Measurements from ENCODE around the gene CER1. TPM values are rescaled to one million over a fixed set of nuclear protein-coding genes. Genes with fewer than 3 reads are reported as not detected.

CER1 gene
- total and polyA plus RNA-seq, 2 donors (not counting 3 experiments of a cell fraction or from before 2014, with no cell fraction given), result 0.06 TPM; not detected in 1

GRCh38 chr9:14744768-14745167, 22.2 kb upstream of the CER1 start:
- Histone ChIP-seq H3K9me1 (replicated peaks; ENCODE audit: control insufficient read depth, extremely low read depth, insufficient read depth, low read length) (no peaks in the 10 kb centered on the region), H3K9me3 (replicated peaks; ENCODE audit: control insufficient read depth, insufficient read depth, low read length) (no peaks in the 10 kb centered on the region), H3K36me3 (ENCODE audit: control insufficient read depth in 2 of 2, extremely low read depth in 1 of 2, insufficient read depth in 2 of 2, low read length in 2 of 2) (no peaks in the 10 kb centered on the region), H2AFZ (ENCODE audit: low read depth, low read length) (no peak overlapping the region), H3K27ac (ENCODE audit: insufficient read depth, low read depth, low read length) (no peak overlapping the region), H3K79me2 (ENCODE audit: control insufficient read depth, insufficient read depth, low read length) (no peaks in the 10 kb centered on the region), H3K4me3 (replicated peaks in 1 of 3; ENCODE audit: insufficient read depth in 1 of 3, low read depth in 1 of 3, low read length in 3 of 3) (no peak overlapping the region), H3K4me1 (ENCODE audit: control insufficient read depth, extremely low read depth, insufficient read depth, low read length) (peaks cover 25% of the 10 kb centered on the region), H3K9ac (replicated peaks; ENCODE audit: extremely low read depth, insufficient read depth, low read length) (no peak overlapping the region), H4K20me1 (replicated peaks; ENCODE audit: control insufficient read depth, extremely low read depth, insufficient read depth, low read length) (no peaks in the 10 kb centered on the region), H3K27me3 (ENCODE audit: control insufficient read depth in 2 of 2, insufficient read depth in 2 of 2, low read length in 2 of 2) (no peaks in the 10 kb centered on the region), H3K4me2 (ENCODE audit: insufficient read depth, low read length) (no peak overlapping the region)
- ChIA-PET POLR2A (no interaction called here), CTCF (interaction anchor here (2.8 kb wide), 1 partner anchor 83 kb away, joined by 8 read pairs; no protein-coding TSS in a partner anchor)
- no peak for DNase-seq (ENCODE audit: low read depth, low spot score)
- FAIRE-seq, result no peak
- TF ChIP-seq MYC (IDR thresholded peaks at IDR 0.05; ENCODE audit: low read depth, low read length) (no peak), GATA2 (IDR thresholded peaks at IDR 0.05; ENCODE audit: insufficient read depth, insufficient read length, low read depth, low read length) (no peak), JUN (IDR thresholded peaks at IDR 0.05; ENCODE audit: borderline replicate concordance, insufficient read depth, insufficient read length, low read depth) (no peak), EZH2 (IDR thresholded peaks at IDR 0.05; ENCODE audit: borderline replicate concordance, low read depth, low read length, severe bottlenecking) (no peak), FOS (IDR thresholded peaks at IDR 0.05; ENCODE audit: borderline replicate concordance, insufficient read depth, low read length) (no peak), POLR2AphosphoS5 (IDR thresholded peaks at IDR 0.05; ENCODE audit: insufficient read depth, low read depth, low read length) (no peak), POLR2A (IDR thresholded peaks at IDR 0.05; ENCODE audit: low read depth, low read length) (no peak)
- TF ChIP-seq, protein P1, sequence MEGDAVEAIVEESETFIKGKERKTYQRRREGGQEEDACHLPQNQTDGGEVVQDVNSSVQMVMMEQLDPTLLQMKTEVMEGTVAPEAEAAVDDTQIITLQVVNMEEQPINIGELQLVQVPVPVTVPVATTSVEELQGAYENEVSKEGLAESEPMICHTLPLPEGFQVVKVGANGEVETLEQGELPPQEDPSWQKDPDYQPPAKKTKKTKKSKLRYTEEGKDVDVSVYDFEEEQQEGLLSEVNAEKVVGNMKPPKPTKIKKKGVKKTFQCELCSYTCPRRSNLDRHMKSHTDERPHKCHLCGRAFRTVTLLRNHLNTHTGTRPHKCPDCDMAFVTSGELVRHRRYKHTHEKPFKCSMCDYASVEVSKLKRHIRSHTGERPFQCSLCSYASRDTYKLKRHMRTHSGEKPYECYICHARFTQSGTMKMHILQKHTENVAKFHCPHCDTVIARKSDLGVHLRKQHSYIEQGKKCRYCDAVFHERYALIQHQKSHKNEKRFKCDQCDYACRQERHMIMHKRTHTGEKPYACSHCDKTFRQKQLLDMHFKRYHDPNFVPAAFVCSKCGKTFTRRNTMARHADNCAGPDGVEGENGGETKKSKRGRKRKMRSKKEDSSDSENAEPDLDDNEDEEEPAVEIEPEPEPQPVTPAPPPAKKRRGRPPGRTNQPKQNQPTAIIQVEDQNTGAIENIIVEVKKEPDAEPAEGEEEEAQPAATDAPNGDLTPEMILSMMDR (IDR thresholded peaks at IDR 0.05; ENCODE audit: extremely low read depth in 1 of 2, insufficient read depth in 1 of 2, low read depth in 1 of 2, low read length in 2 of 2), result no peak
- TF ChIP-seq, protein P2, sequence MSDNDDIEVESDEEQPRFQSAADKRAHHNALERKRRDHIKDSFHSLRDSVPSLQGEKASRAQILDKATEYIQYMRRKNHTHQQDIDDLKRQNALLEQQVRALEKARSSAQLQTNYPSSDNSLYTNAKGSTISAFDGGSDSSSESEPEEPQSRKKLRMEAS (IDR thresholded peaks at IDR 0.05; ENCODE audit: insufficient read depth, insufficient read length), result no peak
- dilution Hi-C loops (cut with MboI; ENCODE audit: extremely low pct_ligation_motif_present, low sequenced_read_pairs), result no loop called here
- intact Hi-C loops (cut with micrococcal nuclease), result no loop called here
- no TSS peak for BruUV-seq (replicated peaks)

Data from endothelial cell of umbilical vein (primary cell).